Heart left ventricle (tissue), 16 donors: ENCODE data around the gene MXD1. TPM values are rescaled to one million over a fixed set of nuclear protein-coding genes. Genes with fewer than 3 reads are reported as not detected.

Source experiments
- ATAC-seq, 4 donors: fragments of 200-7000 bp; cut with Tn5 transposase; one replicate each; pipeline ENCODE4 v1.9.1; 2020 to 2022; ENCODE audit warnings: moderate library complexity in 4 of 4, mild to moderate bottlenecking in 3 of 4, moderate number of reproducible peaks in 1 of 4
- DNase-seq, 5 donors: peaks; one replicate each; pipeline ENCODE4 v3.0.0-alpha.2; 2020
- H3K27ac ChIP-seq, 12 donors: fragments of 200-600 bp; sonication (generic) in 4 of 12; one replicate each; pipeline versions ENCODE4 v1.5.0 to v1.8.0; 2016 to 2022; ENCODE audit warnings: mild to moderate bottlenecking in 2 of 12
- H3K27me3 ChIP-seq, 9 donors: fragments of 200-600 bp; sonication (generic) in 2 of 9; one replicate each; pipeline versions ENCODE4 v1.5.1 to v1.8.0; 2016 to 2022; ENCODE audit warnings: mild to moderate bottlenecking in 3 of 9
- H3K36me3 ChIP-seq, 9 donors: fragments of 200-600 bp; sonication (generic) in 2 of 9; one replicate each; pipeline versions ENCODE4 v1.5.0 to v1.8.0; 2018 to 2022; ENCODE audit warnings: mild to moderate bottlenecking in 2 of 9
- H3K4me1 ChIP-seq, 12 donors: fragments of 200-600 bp; sonication (generic) in 4 of 12; one replicate each; pipeline versions ENCODE4 v1.5.0 to v1.8.0; 2016 to 2022; ENCODE audit warnings: mild to moderate bottlenecking in 3 of 12
- H3K4me3 ChIP-seq, 12 donors: fragments of 200-600 bp; sonication (generic) in 4 of 12; one replicate each; pipeline versions ENCODE4 v1.5.0 to v1.8.0; 2017 to 2022; ENCODE audit warnings: mild to moderate bottlenecking in 9 of 12, moderate library complexity in 4 of 12
- H3K9me3 ChIP-seq, 12 donors: fragments of 200-600 bp; sonication (generic) in 4 of 12; one replicate each; pipeline versions ENCODE4 v1.5.0 to v1.8.0; 2016 to 2022; ENCODE audit warnings: mild to moderate bottlenecking in 1 of 12
- CTCF ChIP-seq, 12 donors: fragments of 200-600 bp; sonication (generic) in 4 of 12; IDR thresholded peaks; one replicate each; pipeline versions ENCODE4 v1.5.0 to v1.8.0; 2018 to 2022; ENCODE audit warnings: antibody characterized with exemption in 12 of 12, mild to moderate bottlenecking in 5 of 12
- POLR2A ChIP-seq, 2 donors: fragments of 450-650 bp; IDR thresholded peaks; one replicate each; pipeline ENCODE4 v1.6.1; 2017; ENCODE audit warnings: antibody characterized with exemption in 2 of 2, mild to moderate bottlenecking in 2 of 2, moderate library complexity in 2 of 2
- WGBS, 4 donors: extraction: QIAGEN DNeasy Blood & Tissue Kit in 2 of 4; methylation state at CpG; one replicate each; pipeline versions ENCODE4 v1.1.5 to v1.1.7; 2013 to 2018; 5-methylcytosine and 5-hydroxymethylcytosine counted together
- intact Hi-C, 10 donors: fragments of 100-400 bp; cut with DNase I; formaldehyde crosslinking; loops; one replicate each; pipeline versions ENCODE4 v1.11.1 to v1.14.2; 2022
- polyA plus RNA-seq, 2 donors: library from polyadenylated mRNA; stranded (reverse); fragments of 200-250 nt; gene quantifications; one replicate each; pipeline ENCODE4 v1.2.3, GENCODE V29; 2013
- total RNA-seq, 9 donors: library from RNA; depleted of rRNA in 2 of 9; stranded (reverse); fragments of >200 nt in 2 of 9; fragmentation: NEBNext Ultra II Directional in 3 of 9; extraction: Animal tissue kit (Norgen Biotek cat#: 25700) in 3 of 9; gene quantifications; one replicate each; pipeline versions ENCODE4 v1.1.0 to v1.2.4, GENCODE V29; 2016 to 2023
- donor health status: ischemic (EF 13 %, LVEDD 7.1; RV severe dilation, severe dysfunction).
- donor health status: healthy with polysubstance abuse.
- donor health status: DM: no; HTN: yes; CAD: no.
- donor health status: DM: no; HTN: no; CAD: no.
- donor health status: ischemic (EF 25% LVEDD 6.9; RV normal size, moderate dysfunction).
- donor health status: ischemic (EF 25% LVEDD 5.7; RV mildly dilated, moderate dysfunction).
- donor health status: healthy.
- donor health status: DM: yes; HTN: yes; CAD: no.
- donor health status: ischemic (EF 35%, LVEDD 5.7; RV mildly dilated, moderate dysfunction).
- donor health status: nonischemic (EF 11% LVEDD 7.7; RV severe dilation, severe dysfunction).
- donor health status: DM: yes; HTN: yes; CAD: no.
- donor health status: PGD.
- donor health status: ischemic (EF 29% LVEDD 5.4; RV normal size, mild dysfunction).
- donor health status: nonischemic (EF 23%, LVEDD 6.1; RV moderate dilation, normal function).

Gene MXD1
- total and polyA plus RNA-seq, 11 donors = 1.6 to 17.0 (median 4.8) TPM

GRCh38 chr2:69902213-69902922 is 12.5 kb upstream of the MXD1 start:
- peaks cover 0 to 19% (median 0%) of the 10 kb centered on the region in 12 donors for H3K4me1 ChIP-seq
- intact Hi-C loops = no loop called here
- no peaks in the 10 kb centered on the region for H3K9me3 ChIP-seq
- WGBS, 4 donors = 58 to 68% (median 62%) methylated on average over 8 of the region's 8 CpGs
- peaks cover 0 to 94% (median 88%) of the 10 kb centered on the region in 9 donors for H3K36me3 ChIP-seq
- TF ChIP-seq POLR2A (IDR thresholded peaks at IDR 0.05) = no peak
- no peak for TF ChIP-seq CTCF (IDR thresholded peaks at IDR 0.05)
- peak overlapping the region in 1 of 12 donors; percentile 66 for H3K27ac ChIP-seq
- DNase-seq (peak in 3 of 5 donors; percentile 32 to 71 (median 37)), ATAC-seq (no peak)
- H3K4me3 ChIP-seq = peak overlapping the region in 1 of 12 donors; percentile 8
- H3K27me3 ChIP-seq = no peaks in the 10 kb centered on the region

GRCh38 chr2:69907216-69907615 is 7.7 kb upstream of the MXD1 start:
- intact Hi-C loops = loop anchor here in 2 of 10 donors (5.0 kb wide), 2 partner anchors 165 to 380 kb away; no protein-coding TSS in a partner anchor
- no peak overlapping the region for H3K4me3 ChIP-seq
- no peaks in the 10 kb centered on the region for H3K9me3 ChIP-seq
- H3K36me3 ChIP-seq = peaks cover 0 to 90% (median 89%) of the 10 kb centered on the region in 9 donors
- no peak overlapping the region for H3K27ac ChIP-seq
- H3K27me3 ChIP-seq = no peaks in the 10 kb centered on the region
- DNase-seq = no peak
- TF ChIP-seq CTCF (IDR thresholded peaks at IDR 0.05) = no peak
- no peak for TF ChIP-seq POLR2A (IDR thresholded peaks at IDR 0.05)
- H3K4me1 ChIP-seq = peaks cover 0 to 6% (median 0%) of the 10 kb centered on the region in 12 donors
- no peak for ATAC-seq

GRCh38 chr2:69911985-69912563 is 2.8 kb upstream of the MXD1 start:
- ATAC-seq (no peak), DNase-seq (no peak)
- peak overlapping the region in 6 of 12 donors; percentile 8 to 45 (median 26) for H3K27ac ChIP-seq
- peak; percentile 40 to 76 (median 67) for TF ChIP-seq CTCF (IDR thresholded peaks at IDR 0.05)
- no peak for TF ChIP-seq POLR2A (IDR thresholded peaks at IDR 0.05)
- H3K4me3 ChIP-seq = no peak overlapping the region
- WGBS, 4 donors = 1 to 7% (median 3%) methylated on average over 2 of the region's 2 CpGs
- peaks cover 0 to 60% (median 50%) of the 10 kb centered on the region in 9 donors for H3K36me3 ChIP-seq
- H3K4me1 ChIP-seq = peaks cover 0 to 37% (median 11%) of the 10 kb centered on the region in 12 donors
- intact Hi-C loops = loop anchor here in 9 of 10 donors (2.0 to 10.0 kb wide), 9 partner anchors 159 to 393 kb away; partner anchors contain the start of genes FAM136A (in 7 of the 9), PCBP1 (in 2 of the 9) and TIA1 (in 2 of the 9)
- H3K27me3 ChIP-seq = no peaks in the 10 kb centered on the region
- no peaks in the 10 kb centered on the region for H3K9me3 ChIP-seq
